GM21528 (cell line): Measurements from ENCODE around the gene RADIL.

ENCODE experiments used
- ATAC-seq: cut with Tn5 transposase; IDR thresholded peaks from one replicate; pipeline ENCODE4 v1.9.1; 2021; ENCODE audit warnings: mild to moderate bottlenecking, moderate library complexity; ENCODE audit not compliant: unreplicated experiment, low FRiP score

Gene RADIL

GRCh38 chr7:4856336-4857057 is 27.0 kb downstream of the RADIL start:
- no peak for ATAC-seq

GRCh38 chr7:4854916-4855315 is 28.6 kb downstream of the RADIL start:
- no peak for ATAC-seq

GRCh38 chr7:4851459-4852422 is 31.8 kb downstream of the RADIL start:
- no peak for ATAC-seq

- no peak for ATAC-seq
Observed at GRCh38 chr7:4850262-4850795, 33.2 kb downstream of the RADIL start.

GRCh38 chr7:4849390-4849789 is 34.1 kb downstream of the RADIL start:
- no peak for ATAC-seq

GRCh38 chr7:4845740-4846142 is 37.8 kb downstream of the RADIL start:
- no peak for ATAC-seq

GRCh38 chr7:4842319-4843064 is 41.0 kb downstream of the RADIL start:
- no peak for ATAC-seq

GRCh38 chr7:4841836-4842235 is 41.7 kb downstream of the RADIL start:
- no peak for ATAC-seq

- ATAC-seq, result no peak
Observed at GRCh38 chr7:4841007-4841784, 42.3 kb downstream of the RADIL start.

- no peak for ATAC-seq
Observed at GRCh38 chr7:4840079-4840501, 43.4 kb downstream of the RADIL start.

- no peak for ATAC-seq
Observed at GRCh38 chr7:4838626-4839334, 44.7 kb downstream of the RADIL start.

- no peak for ATAC-seq
Observed at GRCh38 chr7:4837803-4838625, 45.5 kb downstream of the RADIL start.

- ATAC-seq, result no peak
Observed at GRCh38 chr7:4837041-4837802, 46.3 kb downstream of the RADIL start.

GRCh38 chr7:4836206-4836661 is 47.3 kb downstream of the RADIL start:
- no peak for ATAC-seq

- no peak for ATAC-seq
Observed at GRCh38 chr7:4835398-4836205, 47.9 kb downstream of the RADIL start.

GRCh38 chr7:4834601-4835397 is 48.7 kb downstream of the RADIL start:
- ATAC-seq, result no peak
